HepG2 (cell line): ENCODE data around the gene RFFL. TPM values are rescaled to one million over a fixed set of nuclear protein-coding genes. Genes with fewer than 3 reads are reported as not detected.

Experiments
- ATAC-seq: fragments of 200-7000 bp; cut with Tn5 transposase; 3 replicates; pipeline ENCODE4 v1.9.1; 2020; ENCODE audit warnings: mild to moderate bottlenecking, moderate library complexity
- BruUV-seq: library from RNA; stranded (reverse); fragments of 400-500 nt; replicated peaks from 2 replicates; lab custom pipeline; 2021; lab: Mats Ljungman, UMichigan
- CTCF ChIA-PET: fragments of 300-600 bp; formaldehyde crosslinking; extraction: SDS; loops from one replicate; lab custom pipeline; 2021; ENCODE audit warnings: low total read pairs, inconsistent platforms, low intra/inter-chr PET ratio; lab: Yijun Ruan, JAX
- POLR2A ChIA-PET: fragments of 350-600 bp; sonication (Branson Sonifier 250); formaldehyde crosslinking; loops from one replicate; lab custom pipeline; 2020; ENCODE audit warnings: antibody characterized with exemption, inconsistent platforms; lab: Yijun Ruan, JAX
- DNase-seq: peaks from one replicate; pipeline ENCODE4 v3.0.0-alpha.2; 2015; ENCODE audit warnings: low spot score
- FAIRE-seq: peaks from 3 replicates; lab custom pipeline; 2011; peaks lifted over from hg19 to GRCh38; lab: Jason Lieb, UNC
- H2AFZ ChIP-seq: one replicate; pipeline ENCODE4 v1.6.1; 2011; ENCODE audit warnings: low read length, inconsistent platforms
- H3K27ac ChIP-seq: fragments of 300-600 bp; 3 replicates; pipeline ENCODE4 v1.8.0; 2011; ENCODE audit warnings: mixed run types, mild to moderate bottlenecking, mixed read lengths, low read length, inconsistent platforms; ENCODE audit not compliant: insufficient read depth; ENCODE audit errors: extremely low read length
- H3K27me3 ChIP-seq, 2 experiments: fragments of 200-600 bp in 1 of 2; 2 replicates in 1 of 2; 3 replicates in 1 of 2; pipeline versions ENCODE4 v1.6.0 to v1.8.0; 2011; ENCODE audit warnings: low read length in 2 of 2, mild to moderate bottlenecking in 2 of 2, moderate library complexity in 2 of 2, inconsistent platforms in 1 of 2; ENCODE audit not compliant: insufficient read depth in 2 of 2, control insufficient read depth in 1 of 2
- H3K36me3 ChIP-seq, 2 experiments: fragments of 200-600 bp in 1 of 2; replicated peaks in 1 of 2; 2 replicates in 1 of 2; 3 replicates in 1 of 2; pipeline versions ENCODE4 v1.5.1 to v1.8.0; 2011; ENCODE audit warnings: low read length in 2 of 2, inconsistent platforms in 1 of 2; ENCODE audit not compliant: insufficient read depth in 2 of 2, control insufficient read depth in 1 of 2
- H3K4me1 ChIP-seq: 2 replicates; pipeline ENCODE4 v1.5.1; 2012; ENCODE audit warnings: low read length, inconsistent platforms; ENCODE audit not compliant: insufficient read depth
- H3K4me2 ChIP-seq: 2 replicates; pipeline ENCODE4 v1.6.0; 2011; ENCODE audit warnings: low read depth, low read length, inconsistent platforms
- H3K4me3 ChIP-seq, 3 experiments: fragments of 200-600 bp in 1 of 3; sonication (generic), shearing (Covaris generic) in 1 of 3; replicated peaks in 1 of 3; 2 replicates each; pipeline ENCODE4 v1.5.1; 2011 to 2016; ENCODE audit warnings: low read length in 3 of 3, inconsistent platforms in 2 of 3, low read depth in 2 of 3, mild to moderate bottlenecking in 2 of 3, control low read depth in 1 of 3, mixed read lengths in 1 of 3; ENCODE audit not compliant: insufficient read depth in 1 of 3
- H3K79me2 ChIP-seq: one replicate; pipeline ENCODE4 v1.6.1; 2011; ENCODE audit warnings: low read length, inconsistent platforms; ENCODE audit not compliant: insufficient read depth
- H3K9ac ChIP-seq: 2 replicates; pipeline ENCODE4 v1.6.0; 2011; ENCODE audit warnings: mild to moderate bottlenecking, low read depth, low read length, inconsistent platforms; ENCODE audit not compliant: insufficient read depth
- H3K9me3 ChIP-seq: 2 replicates; pipeline ENCODE4 v1.5.1; 2012; ENCODE audit warnings: mild to moderate bottlenecking, low read length
- H4K20me1 ChIP-seq: 2 replicates; pipeline ENCODE4 v1.6.0; 2011; ENCODE audit warnings: inconsistent platforms, mild to moderate bottlenecking, low read length, moderate library complexity; ENCODE audit not compliant: insufficient read depth
- DMAP1 ChIP-seq: IDR thresholded peaks from 2 replicates; pipeline ENCODE4 v1.6.1; 2016
- PLSCR1 ChIP-seq: sonication (generic); formaldehyde crosslinking; IDR thresholded peaks from 2 replicates; pipeline ENCODE4 v1.5.0; 2020; ENCODE audit warnings: missing genetic modification reagents, mild to moderate bottlenecking, borderline replicate concordance
- POLR2AphosphoS2 ChIP-seq: IDR thresholded peaks from 2 replicates; pipeline ENCODE4 v1.6.1; 2011; ENCODE audit warnings: low read depth, low read length, improper control_type of control experiment
- SIX1 ChIP-seq: sonication (generic); formaldehyde crosslinking; IDR thresholded peaks from 2 replicates; pipeline ENCODE4 v1.4.0; 2020; ENCODE audit warnings: missing genetic modification reagents, borderline replicate concordance
- SRSF4 ChIP-seq: fragments of 200-400 bp; formaldehyde crosslinking; IDR thresholded peaks from one replicate; pipeline ENCODE4 v1.6.1; 2018; ENCODE audit warnings: mild to moderate bottlenecking, low read depth, low read length, moderate library complexity; ENCODE audit not compliant: poor library complexity, severe bottlenecking
- TERF1 ChIP-seq: sonication (generic); formaldehyde crosslinking; IDR thresholded peaks from 2 replicates; pipeline ENCODE4 v1.8.0; 2022; ENCODE audit warnings: mild to moderate bottlenecking, missing genetic modification reagents, moderate library complexity
- THAP11 ChIP-seq: IDR thresholded peaks from 2 replicates; pipeline ENCODE4 v1.6.1; 2016; ENCODE audit warnings: missing biosample characterization, missing genetic modification reagents
- ZBTB38 ChIP-seq: sonication (generic); formaldehyde crosslinking; IDR thresholded peaks from 2 replicates; pipeline ENCODE4 v1.5.1; 2020; ENCODE audit warnings: mild to moderate bottlenecking, missing genetic modification reagents
- ZNF138 ChIP-seq: sonication (generic); formaldehyde crosslinking; IDR thresholded peaks from 2 replicates; pipeline ENCODE4 v1.5.0; 2020; ENCODE audit warnings: mild to moderate bottlenecking, low read depth, missing genetic modification reagents
- WGBS: methylation state at CpG from one replicate; pipeline ENCODE4 v1.1.6; 2017; ENCODE audit warnings: low lambda C conversion rate; 5-methylcytosine and 5-hydroxymethylcytosine counted together
- in situ Hi-C: cut with HindIII; loops from 2 replicates; pipeline ENCODE4 v1.10.0; 2017; ENCODE audit warnings: low pct_unique_long_range_greater_than_20kb; ENCODE audit not compliant: extremely low pct_ligation_motif_present
- intact Hi-C: fragments of 100-400 bp; cut with micrococcal nuclease; formaldehyde crosslinking; loops from one replicate; pipeline ENCODE4 v1.10.0; 2022; ENCODE audit not compliant: unreplicated experiment
- polyA plus RNA-seq, 8 experiments: library from polyadenylated mRNA; depleted of rRNA in 3 of 8; stranded (reverse) in 7 of 8; unstranded in 1 of 8; fragments of >200 nt; fragmentation: Illumina TruSeq in 4 of 8; extraction: Trizol in 4 of 8; gene quantifications; 2 replicates each; pipeline versions ENCODE4 v1.2.1 to v1.2.3, GENCODE V29; 2011 to 2016; ENCODE audit warnings: low read depth in 4 of 8, missing spikeins in 1 of 8, mixed read lengths in 1 of 8; ENCODE audit not compliant: insufficient read depth in 1 of 8
- total RNA-seq, 5 experiments: library from RNA; depleted of rRNA; stranded (reverse); fragments of >200 nt; fragmentation: Illumina TruSeq; extraction: Trizol; gene quantifications; 2 replicates each; pipeline ENCODE4 v1.2.3, GENCODE V29; 2016; ENCODE audit warnings: low read depth in 1 of 5
- TF ChIP-seq, protein P1 (sequence below): IDR thresholded peaks from 2 replicates; pipeline ENCODE4 v1.6.1; 2016
- TF ChIP-seq, protein P2 (sequence below): sonication (generic); formaldehyde crosslinking; IDR thresholded peaks from 2 replicates; pipeline ENCODE4 v1.8.0; 2022; ENCODE audit warnings: missing genetic modification reagents, low read depth, mild to moderate bottlenecking, borderline replicate concordance
- TF ChIP-seq, protein P3 (sequence below): IDR thresholded peaks from 2 replicates; pipeline ENCODE4 v1.6.1; 2016; ENCODE audit warnings: missing biosample characterization, missing genetic modification reagents, low read depth

RFFL gene
- total and polyA plus RNA-seq, 2 of the 13 experiments (the other 11 are each of a cell fraction or from before 2014, with no cell fraction given): 24.3 to 48.6 TPM

DNA sequence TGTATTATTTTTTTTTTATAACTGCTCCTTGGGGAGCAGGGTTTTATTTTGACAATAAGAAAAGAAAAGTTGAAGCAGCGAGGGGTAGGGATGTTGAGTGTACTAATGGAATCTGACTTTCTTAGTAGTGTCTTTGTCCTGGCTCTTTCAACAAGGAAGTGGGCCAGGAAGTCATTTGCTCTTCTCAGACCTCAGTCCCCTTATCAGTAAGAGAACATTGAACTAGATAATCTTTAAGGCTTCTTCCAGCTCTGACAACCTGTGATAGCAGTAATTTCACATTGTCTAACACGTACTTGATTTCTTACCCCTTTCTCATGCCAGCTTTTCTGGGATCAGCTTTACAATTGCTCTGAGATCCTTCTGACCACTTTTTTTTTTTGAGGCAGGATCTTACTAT lies 74.9 kb downstream of the RFFL start (continued):
- TF ChIP-seq, protein P1, sequence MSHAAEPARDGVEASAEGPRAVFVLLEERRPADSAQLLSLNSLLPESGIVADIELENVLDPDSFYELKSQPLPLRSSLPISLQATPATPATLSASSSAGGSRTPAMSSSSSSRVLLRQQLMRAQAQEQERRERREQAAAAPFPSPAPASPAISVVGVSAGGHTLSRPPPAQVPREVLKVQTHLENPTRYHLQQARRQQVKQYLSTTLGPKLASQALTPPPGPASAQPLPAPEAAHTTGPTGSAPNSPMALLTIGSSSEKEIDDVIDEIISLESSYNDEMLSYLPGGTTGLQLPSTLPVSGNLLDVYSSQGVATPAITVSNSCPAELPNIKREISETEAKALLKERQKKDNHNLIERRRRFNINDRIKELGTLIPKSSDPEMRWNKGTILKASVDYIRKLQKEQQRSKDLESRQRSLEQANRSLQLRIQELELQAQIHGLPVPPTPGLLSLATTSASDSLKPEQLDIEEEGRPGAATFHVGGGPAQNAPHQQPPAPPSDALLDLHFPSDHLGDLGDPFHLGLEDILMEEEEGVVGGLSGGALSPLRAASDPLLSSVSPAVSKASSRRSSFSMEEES (CRISPR knock-in tag): no peak

- H2AFZ ChIP-seq: no peak overlapping the region
- FAIRE-seq (no peak), DNase-seq (no peak), ATAC-seq (no peak)
- H3K9ac ChIP-seq: no peak overlapping the region
- no peak overlapping the region for H3K27ac ChIP-seq
- intact Hi-C loops (no loop called here), in situ Hi-C loops (no loop called here)
- ChIA-PET POLR2A (no interaction called here), CTCF (no interaction called here)
- no peaks in the 10 kb centered on the region for H4K20me1 ChIP-seq
- peaks cover 20% of the 10 kb centered on the region for H3K79me2 ChIP-seq
- H3K4me1 ChIP-seq: peaks cover 24% of the 10 kb centered on the region
- WGBS: 97% methylated on average over 2 of the region's 2 CpGs
- H3K4me3 ChIP-seq: no peak overlapping the region
- H3K4me2 ChIP-seq: no peak overlapping the region
- H3K27me3 ChIP-seq: no peaks in the 10 kb centered on the region
- H3K36me3 ChIP-seq: peaks cover 13 to 68% of the 10 kb centered on the region in 2 experiments
- TF ChIP-seq, protein P2, sequence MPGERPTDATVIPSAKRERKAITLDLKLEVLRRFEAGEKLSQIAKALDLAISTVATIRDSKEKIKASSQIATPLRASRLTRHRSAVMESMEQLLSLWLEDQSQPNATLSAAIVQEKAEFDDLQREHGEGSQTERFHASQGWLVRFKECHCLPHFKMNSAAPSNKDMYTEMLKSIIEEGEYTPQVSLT (CRISPR knock-in tag): no peak
- TF ChIP-seq SRSF4 (no peak), SIX1 (CRISPR knock-in tag) (no peak), TERF1 (CRISPR knock-in tag) (no peak), ZNF138 (CRISPR knock-in tag) (no peak), THAP11 (no peak), POLR2AphosphoS2 (no peak), ZBTB38 (CRISPR knock-in tag) (no peak), PLSCR1 (CRISPR knock-in tag) (no peak), DMAP1 (CRISPR knock-in tag) (no peak)
- TF ChIP-seq, protein P3, sequence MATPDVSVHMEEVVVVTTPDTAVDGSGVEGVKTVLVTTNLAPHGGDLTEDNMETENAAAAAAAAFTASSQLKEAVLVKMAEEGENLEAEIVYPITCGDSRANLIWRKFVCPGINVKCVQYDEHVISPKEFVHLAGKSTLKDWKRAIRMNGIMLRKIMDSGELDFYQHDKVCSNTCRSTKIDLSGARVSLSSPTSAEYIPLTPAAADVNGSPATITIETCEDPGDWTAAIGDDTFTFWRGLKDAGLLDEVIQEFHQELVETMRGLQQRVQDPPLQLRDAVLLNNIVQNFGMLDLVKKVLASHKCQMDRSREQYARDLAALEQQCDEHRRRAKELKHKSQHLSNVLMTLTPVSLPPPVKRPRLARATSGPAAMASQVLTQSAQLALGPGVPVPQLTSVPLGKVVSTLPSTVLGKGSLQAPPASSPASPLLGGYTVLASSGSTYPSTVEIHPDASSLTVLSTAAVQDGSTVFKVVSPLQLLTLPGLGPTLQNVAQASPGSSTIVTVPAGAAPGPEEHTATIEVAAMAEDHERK (CRISPR knock-in tag): no peak
- no peaks in the 10 kb centered on the region for H3K9me3 ChIP-seq
- BruUV-seq: no TSS peak
Observed at GRCh38 chr17:34987232-34987631, 76.3 kb downstream of the RFFL start.
